HG03175 (cell line): Measurements from ENCODE around the gene ZNF365.
"Not testable (repeated sequence)": the region's sequence is repeated elsewhere in the genome, so short reads cannot be mapped to it uniquely, and the experiment has no call there.

Experiments
- ATAC-seq: cut with Tn5 transposase; IDR thresholded peaks from one replicate; pipeline ENCODE4 v1.9.1; 2021; ENCODE audit warnings: mild to moderate bottlenecking, moderate library complexity; ENCODE audit not compliant: unreplicated experiment

The ZNF365 gene, protein sequence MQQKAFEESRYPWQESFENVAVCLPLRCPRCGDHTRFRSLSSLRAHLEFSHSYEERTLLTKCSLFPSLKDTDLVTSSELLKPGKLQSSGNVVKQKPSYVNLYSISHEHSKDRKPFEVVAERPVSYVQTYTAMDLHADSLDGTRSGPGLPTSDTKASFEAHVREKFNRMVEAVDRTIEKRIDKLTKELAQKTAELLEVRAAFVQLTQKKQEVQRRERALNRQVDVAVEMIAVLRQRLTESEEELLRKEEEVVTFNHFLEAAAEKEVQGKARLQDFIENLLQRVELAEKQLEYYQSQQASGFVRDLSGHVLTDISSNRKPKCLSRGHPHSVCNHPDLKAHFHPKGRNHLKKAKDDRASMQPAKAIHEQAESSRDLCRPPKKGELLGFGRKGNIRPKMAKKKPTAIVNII

DNA sequence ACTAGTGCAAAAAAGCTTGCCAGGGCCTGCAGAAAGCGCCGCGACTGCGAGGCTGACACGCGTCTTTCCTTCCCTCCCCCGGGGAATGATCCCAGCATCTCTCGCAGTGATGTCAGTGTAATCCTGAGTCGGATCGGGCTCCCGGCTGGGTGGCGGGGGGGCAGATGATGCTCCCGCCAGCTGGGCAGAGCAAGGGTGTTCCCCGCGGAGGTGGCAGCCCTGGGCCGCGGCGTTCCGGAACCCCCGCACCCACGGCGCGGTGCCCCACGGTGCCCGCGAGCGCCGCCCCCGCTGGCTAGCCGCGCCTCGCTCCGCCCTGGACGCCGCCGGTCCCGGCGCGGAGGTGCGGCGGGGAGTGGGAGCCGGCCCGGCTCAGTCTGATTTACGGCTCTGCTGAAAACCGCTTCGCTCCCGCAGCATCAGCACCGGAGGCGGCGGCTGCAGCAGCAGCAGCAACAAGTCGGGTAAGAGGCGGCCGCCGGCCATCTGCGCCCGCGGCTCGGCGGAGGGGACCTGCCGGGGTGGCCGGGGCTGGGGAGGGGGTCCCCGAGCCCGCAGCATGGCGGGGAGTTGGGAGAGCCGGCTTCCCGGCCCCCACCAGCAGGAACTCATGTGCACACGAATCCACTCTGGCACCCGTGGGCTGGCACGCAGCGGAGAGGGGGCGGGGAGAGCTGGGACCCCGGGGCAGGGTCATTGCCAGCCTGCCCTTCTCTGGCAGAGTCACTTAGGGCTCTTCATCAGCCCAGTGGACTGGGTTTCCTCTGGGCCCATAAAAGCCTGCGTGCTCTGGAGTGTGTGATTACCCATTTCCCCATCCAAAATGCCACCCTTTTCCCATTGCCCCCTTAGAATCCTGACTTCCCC is at the start of gene ZNF365:
ZNF365 (plus strand) TSS at position 375 of the 867 bp plus-strand sequence. CDS start 1,825 bp downstream, outside the sequence.
- ATAC-seq, result no peak

DNA sequence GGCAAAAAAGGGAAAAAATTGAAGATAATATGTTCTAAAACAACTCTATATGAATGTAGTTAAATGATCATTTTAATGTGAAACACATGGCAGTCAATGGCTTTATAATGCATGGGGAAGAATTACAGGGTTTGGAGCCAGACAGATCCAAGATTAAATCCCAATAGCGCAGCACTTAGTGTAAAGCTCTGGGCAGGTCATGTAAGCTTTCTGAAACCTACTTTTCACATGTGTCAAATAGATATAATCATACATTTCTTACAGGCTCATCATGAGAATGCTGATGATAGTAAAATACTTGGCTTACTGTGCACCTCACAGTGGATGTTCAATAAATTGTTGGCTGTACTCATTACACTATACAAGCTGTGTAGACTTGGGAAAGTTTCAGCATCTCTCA is 48.0 kb upstream of the ZNF365 start:
- ATAC-seq, result no peak

DNA sequence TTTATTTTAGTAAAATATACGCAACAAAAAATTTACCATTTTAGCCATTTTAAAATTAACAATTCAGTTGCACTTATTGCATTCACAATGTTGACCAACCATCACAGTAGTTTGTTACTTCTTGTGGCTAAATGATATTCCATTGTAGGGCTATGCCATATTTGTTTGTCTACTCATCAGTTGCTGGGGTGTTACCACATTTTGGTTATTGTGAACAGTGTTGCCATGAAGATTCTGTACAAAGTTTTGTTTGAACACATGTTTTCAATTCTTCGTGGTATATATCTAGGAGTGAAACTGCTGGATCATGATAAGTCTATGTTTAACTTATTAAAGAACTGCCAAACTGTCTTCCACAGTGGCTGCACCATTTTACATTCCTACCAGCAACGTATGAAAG is 46.3 kb upstream of the ZNF365 start:
- ATAC-seq, result no peak

DNA sequence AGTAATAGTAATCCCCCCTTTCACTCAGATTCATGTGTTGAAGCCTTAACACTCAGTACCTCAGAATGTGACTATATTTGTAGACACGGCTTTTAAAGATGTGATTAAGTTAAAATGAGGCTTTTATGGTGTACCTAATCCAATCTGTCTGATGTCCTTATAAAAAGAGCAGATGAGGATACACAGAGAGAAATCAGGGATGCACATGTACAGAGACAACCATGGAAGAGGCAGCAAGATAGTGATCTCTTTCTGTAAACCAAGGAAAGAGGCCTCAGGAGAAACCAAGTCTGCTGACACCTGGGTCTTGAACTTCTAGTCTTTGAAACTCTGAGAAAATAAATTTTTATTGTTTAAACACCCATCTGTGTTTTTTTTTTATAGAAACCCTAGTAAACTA is 44.0 kb upstream of the ZNF365 start:
- ATAC-seq, result no peak

DNA sequence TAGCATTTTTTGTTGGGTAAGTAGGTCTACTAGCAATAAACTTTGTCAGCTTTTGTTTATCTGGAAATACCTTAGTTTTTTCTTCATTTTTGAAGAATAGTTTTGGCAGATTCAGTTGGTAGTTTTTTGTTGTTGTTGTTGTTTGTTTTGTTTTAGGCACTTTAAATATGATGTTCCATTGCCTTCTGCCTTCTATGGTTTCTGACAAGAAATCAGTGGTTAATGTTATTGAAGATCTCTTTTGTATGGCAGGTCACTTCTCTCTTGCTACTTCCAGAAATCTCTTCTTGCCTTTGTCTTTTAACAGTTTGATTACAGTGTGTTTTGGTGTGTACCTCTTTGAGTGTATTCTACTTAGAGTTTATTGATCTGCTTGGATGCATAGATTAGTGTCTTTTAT is 41.8 kb upstream of the ZNF365 start:
- ATAC-seq, result no peak

DNA sequence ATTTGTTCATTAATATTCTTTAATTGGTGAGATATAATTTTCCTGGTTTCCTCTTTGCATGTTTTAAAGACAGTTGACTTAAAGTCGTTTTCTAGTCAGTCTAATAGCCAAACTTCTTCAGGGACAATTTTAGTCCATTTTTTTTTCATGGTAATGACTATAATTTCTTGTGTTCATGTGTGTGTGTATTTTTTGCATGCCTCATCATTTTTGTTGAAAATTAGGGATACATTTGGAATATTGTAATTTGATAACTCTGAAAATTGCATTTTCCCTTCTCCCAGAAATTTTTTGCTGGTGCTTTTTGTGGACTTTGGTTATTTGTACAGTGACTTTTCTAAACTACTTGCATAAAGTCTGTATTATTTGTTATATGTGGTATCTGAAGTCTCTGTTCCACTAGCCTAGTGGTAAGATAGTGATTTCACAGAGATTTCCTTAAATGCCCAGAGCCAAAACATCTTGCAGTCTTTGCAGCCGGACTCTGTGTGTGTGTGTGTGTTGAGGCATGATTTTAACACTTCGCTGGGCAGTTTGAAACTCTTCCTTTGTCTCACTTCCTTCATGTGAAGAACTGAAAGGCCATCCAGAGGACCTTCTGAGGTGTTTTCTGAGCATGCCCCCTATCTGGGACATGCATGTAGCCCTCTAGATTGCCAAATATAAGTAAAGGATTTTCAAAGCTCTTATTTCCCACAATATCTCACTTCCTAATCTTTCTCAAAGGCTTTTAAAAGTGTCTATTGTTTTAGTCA is 40.9 kb upstream of the ZNF365 start:
- no peak for ATAC-seq

DNA sequence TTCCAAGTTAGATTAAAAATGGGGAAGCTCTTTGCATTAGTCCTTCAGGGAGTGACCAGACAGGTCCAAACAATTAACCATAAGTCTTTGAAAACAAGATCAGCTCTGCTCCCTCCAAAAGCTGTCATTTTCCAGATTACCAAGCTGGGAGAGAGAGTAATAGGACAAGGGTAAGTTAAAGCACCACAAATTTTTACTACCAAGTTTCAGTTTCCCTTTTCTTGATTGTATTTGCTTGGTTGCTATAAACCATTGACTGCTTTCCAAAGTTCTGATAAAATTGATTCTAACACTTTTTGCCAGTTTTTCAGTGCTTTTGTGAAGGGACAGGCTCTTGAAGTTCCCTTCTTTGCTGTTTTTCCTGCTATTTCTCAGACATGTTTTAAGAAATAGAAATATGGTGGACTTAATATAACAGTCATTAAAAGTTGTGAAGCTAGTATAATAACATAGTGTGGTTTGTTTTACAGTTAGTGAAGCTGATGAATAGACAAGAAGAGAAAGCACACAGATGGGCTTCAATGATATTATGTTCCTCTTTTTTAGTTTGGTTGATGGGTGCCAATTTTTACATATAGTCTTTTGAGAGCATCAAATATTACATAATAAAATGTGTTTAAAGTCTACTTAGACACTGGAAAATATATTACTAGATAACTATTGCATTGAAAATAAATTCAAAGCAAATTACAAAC is 40.0 kb upstream of the ZNF365 start:
- no peak for ATAC-seq

DNA sequence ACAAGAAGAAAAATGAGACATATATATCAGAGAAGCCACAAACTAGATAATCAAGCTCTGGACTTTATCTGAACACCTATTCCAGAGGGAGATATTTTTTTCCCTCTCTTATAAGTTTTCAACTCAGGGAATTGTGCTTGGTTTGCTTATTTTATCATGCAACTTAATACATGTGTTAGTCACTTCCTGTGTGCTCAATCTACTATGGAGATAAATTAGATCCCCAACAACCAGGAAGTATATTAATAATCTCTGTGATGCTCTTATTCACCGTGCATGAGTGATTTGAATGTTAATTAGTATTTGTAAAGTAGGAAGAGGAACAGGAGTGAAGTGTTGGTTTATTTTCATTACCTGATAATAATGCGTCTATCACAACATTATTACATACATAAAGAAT is 38.8 kb upstream of the ZNF365 start:
- ATAC-seq, result no peak

DNA sequence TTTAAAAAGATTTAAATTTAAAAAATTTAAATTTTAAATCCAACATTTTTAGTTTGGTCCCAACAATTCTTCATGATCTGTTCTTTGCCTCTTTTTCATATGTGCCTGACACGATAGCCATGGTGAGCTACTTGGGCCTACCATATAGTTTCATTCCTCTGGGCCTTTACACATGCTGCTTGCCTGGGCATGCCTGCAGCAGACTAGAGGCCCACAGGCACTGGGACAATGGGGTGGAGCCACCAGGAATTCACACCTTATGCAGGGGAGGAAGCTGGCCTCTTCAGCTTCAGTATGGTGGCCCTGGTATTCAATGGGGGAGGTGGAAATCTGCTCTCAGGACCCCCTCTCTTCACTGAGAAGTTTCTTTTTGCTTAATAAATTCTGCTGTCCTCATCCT is 37.8 kb upstream of the ZNF365 start:
- ATAC-seq, result no peak

DNA sequence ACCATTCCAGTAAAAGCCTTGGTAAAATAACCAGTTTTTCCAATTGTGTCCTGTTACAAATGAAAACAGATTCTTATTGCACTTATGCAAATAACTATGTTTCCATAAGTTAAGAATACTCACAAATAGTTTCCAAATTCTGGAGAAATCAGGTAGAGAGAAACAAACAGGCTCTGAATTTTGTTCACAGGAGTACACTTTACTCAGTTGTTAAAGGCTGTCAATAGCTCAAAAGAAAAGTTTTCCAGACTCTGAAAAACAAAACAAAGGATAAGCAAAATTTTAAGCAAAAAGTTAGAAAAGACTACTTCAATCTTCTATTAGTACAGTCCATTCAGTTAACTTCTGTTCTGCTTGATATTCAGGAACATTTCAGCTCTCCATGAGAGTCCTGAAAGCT is 32.8 kb upstream of the ZNF365 start:
- no peak for ATAC-seq

DNA sequence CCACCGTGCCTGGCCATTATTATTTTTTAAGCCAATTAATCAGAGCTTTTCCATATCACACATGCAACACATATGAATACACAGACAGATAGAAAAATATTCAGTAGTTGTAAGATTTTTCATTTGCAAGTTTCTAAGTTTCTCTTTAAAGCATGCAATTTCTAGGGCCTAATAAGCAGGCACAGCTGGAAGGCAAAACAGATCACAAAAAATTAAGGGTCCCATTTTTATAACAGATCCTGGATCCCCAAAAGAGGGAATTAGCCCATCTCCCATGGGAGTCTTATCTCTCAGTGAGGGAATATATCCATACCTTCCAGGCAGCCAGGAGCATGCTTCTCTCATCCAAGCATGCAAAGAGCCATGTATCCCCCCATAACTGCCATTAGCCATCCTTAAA is 31.2 kb upstream of the ZNF365 start:
- ATAC-seq, result no peak

DNA sequence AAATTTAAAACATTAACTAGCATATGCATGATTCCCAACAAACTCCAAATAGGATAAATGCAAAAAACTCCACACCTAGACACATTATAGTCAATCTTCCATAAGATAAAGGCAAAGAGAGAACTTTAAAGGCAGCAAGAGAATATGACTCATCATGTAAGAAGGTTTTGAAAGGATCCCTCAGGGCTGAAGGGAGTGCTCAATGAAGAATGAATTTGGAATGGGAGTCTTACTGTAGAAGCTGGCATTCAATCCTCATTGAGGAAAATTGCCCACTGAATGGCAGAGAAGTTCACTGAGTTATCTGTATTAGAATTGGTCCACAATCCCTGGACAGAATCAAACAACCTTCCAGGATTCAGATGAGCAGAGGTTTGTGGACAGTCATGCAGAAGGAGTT is 26.1 kb upstream of the ZNF365 start:
- ATAC-seq, result no peak

DNA sequence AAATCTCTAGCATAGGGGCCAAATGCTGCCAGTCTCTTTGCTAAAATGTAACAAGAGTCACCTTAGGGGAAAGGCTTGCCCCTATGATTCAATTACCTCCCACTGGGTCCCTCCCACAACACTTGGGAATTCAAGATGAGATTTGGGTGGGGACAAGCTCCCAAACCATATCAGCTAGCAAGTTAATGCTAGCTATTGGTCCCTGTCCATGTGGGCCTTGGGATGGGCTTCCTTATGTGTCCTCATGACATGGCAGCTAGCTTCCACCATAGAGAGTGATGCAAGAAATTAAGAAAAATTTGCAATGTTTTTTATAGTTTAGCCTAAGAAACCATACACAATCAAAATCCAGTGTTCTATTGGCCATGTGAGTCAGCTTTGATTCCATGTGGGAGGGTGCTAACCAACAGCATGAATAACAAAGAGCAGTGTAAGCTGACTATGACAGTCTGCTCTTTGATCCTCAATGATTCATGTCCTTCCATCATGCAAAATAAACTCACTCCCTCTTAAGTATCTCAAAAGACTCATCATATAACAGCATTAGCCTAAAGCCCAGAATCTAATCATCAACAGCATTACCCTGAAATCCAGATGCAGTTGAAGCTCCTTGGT is 21.7 kb upstream of the ZNF365 start:
- no peak for ATAC-seq

DNA sequence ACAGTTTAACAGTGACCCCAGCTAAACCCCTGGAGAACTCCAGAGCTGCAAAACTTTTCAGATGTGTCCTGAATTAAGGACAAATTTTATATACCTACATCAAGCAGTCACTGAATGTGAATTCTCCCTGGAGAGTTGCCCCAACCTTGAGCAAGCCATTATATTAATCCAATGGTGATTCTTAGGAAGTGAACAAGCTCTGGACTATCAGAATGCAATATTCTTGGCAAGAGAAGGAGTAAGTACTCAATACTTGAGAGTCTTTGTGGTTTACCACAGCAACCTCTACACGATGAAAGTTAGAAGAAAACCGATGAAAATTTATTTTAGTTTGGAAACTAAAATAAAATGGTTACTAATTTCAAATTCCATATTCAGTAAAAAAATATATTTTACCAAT is 19.3 kb upstream of the ZNF365 start:
- no peak for ATAC-seq

DNA sequence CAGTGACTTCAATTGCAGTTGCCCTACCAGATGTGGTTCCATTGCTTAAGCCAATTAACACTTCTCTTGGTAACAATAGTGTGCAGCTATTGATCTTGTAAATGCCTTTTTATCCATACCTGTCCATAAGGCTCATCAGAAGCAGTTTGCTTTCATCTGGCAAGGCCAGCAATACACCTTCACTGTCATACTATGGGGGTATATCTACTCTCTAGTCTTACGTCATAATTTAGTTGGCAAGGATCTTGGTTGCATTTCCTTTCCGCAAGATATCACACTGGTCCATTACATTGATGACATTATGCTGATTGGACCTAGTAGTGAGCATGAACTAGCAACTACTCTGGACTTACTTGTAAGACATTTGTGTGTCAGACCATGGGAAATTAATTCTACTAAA is 17.7 kb upstream of the ZNF365 start:
- no peak for ATAC-seq

DNA sequence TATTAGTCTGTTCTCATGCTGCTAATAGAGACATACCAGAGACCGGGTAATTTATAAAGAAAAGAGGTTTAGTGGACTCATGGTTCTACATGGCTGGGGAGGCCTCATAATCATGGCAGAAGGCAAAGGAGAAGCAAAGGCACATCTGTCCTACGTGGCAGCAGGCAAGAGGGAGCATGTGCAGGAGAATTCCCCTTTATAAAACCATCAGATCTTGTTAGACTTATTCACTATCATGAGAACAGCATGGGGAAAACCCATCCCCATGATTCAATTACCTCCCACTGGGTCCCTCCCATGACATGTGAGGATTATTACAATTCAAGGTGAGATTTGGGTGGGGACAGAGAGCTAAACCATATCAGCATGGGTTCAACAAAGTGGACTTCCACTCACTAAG is 16.0 kb upstream of the ZNF365 start:
- not testable (repeated sequence) for ATAC-seq

DNA sequence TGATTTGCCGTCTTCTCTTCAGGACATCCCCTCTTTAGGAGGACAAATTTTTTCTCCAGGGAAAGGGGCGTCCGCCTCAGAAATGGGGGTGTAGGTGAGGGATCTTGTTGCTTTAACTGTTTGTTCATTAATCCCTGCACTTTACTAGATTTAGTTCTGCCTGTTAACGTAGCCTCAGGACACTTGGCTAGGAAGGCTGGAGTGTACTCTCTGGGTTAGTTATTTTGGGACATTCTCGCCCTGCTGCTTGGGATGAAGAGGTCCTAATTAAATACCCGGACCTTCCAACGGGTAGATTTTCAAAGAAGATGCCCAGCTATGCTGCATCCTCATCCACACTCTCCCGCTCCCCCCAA is 552 bp upstream of the ZNF365 start:
- ATAC-seq, result no peak

DNA sequence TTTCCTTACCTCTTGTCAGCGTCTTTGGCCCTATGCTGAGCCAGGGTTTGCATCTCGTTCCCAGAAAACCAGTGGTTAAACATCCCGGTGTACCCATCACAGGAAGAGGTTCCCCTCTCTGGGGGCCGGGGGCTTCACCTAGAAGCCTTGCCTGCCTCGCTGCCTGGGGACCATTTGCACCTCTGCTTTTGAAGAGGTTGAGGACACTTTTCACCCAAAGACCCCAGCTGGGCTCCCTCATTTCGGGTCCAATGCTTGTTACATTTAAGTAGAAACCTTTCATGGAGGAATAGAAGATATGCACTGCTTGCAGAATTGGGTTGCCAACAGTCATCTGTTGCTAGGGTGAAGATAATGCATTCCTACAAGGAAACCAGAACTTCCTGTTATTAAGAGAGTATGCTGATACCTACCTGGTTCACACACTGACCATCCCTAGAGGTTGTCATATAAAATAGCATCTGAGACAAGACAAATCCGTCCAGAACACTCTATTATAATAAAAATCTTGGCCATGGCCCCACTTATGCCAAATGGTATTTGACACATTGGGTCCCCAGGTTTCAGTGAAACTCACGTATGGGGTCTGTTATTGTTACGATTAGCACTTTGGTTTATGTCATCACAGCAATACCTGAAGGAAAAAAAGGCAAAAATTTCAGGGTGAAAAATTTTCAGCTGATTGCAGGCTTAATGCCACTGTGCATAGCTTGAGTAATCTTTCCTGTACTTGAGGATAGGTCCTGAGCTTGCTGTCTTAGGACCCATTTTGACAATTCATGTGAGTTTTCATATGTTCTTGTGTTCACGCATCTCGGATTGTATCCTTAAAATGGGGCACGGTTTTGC is 917 bp downstream of the ZNF365 start:
- peak; percentile 49 for ATAC-seq
